Cardiac muscle cell (in vitro differentiated cells and primary cell): Measurements from ENCODE around the gene TWIST2. TPM values are rescaled to one million over a fixed set of nuclear protein-coding genes. Genes with fewer than 3 reads are reported as not detected.

ENCODE experiments used
- DNase-seq, 2 donors: peaks; one replicate each; pipeline versions ENCODE4 v3.0.0 to v3.0.0-alpha.2; 2010 to 2017; ENCODE audit warnings: low read depth in 1 of 2, low spot score in 1 of 2
- H3K27ac ChIP-seq: fragments of 200-600 bp; sonication (generic); 2 replicates; pipeline ENCODE4 v1.5.1; 2016
- H3K27me3 ChIP-seq: fragments of 200-600 bp; sonication (generic); 2 replicates; pipeline ENCODE4 v1.6.0; 2016; ENCODE audit warnings: control low read depth
- H3K36me3 ChIP-seq: fragments of 200-600 bp; sonication (generic); 2 replicates; pipeline ENCODE4 v1.5.1; 2016; ENCODE audit warnings: control low read depth
- H3K4me1 ChIP-seq: fragments of 200-600 bp; sonication (generic); 2 replicates; pipeline ENCODE4 v1.8.1; 2017; ENCODE audit warnings: low read depth, mild to moderate bottlenecking, mixed run types
- H3K4me3 ChIP-seq: fragments of 200-600 bp; sonication (generic); 2 replicates; pipeline ENCODE4 v1.5.1; 2016; ENCODE audit warnings: mild to moderate bottlenecking
- H3K9me3 ChIP-seq: fragments of 200-600 bp; sonication (generic); 2 replicates; pipeline ENCODE4 v1.5.1; 2017; ENCODE audit warnings: low read depth, mild to moderate bottlenecking, control low read depth
- polyA plus RNA-seq: library from polyadenylated mRNA; unstranded; fragments of >200 nt; fragmentation: Nextera tagmentation; extraction: Ambion mirVana; gene quantifications from 2 replicates; pipeline ENCODE4 v1.2.1, GENCODE V29; 2016
- total RNA-seq: library from RNA; depleted of rRNA; stranded (reverse); fragments of >200 nt; gene quantifications from 2 replicates; pipeline ENCODE4 v1.2.3, GENCODE V29; 2016
- TF ChIP-seq, protein P1 (sequence below): IDR thresholded peaks from 2 replicates; pipeline ENCODE4 v1.5.1; 2012; ENCODE audit warnings: low read depth, mild to moderate bottlenecking, low read length

TWIST2 gene
- total and polyA plus RNA-seq, 2 experiments from 2014 or later = not detected

GRCh38 chr2:238905224-238905623, 57.3 kb downstream of the TWIST2 start:
- H3K27me3 ChIP-seq = no peaks in the 10 kb centered on the region
- H3K4me1 ChIP-seq = no peaks in the 10 kb centered on the region
- no peak overlapping the region for H3K27ac ChIP-seq
- TF ChIP-seq, protein P1, sequence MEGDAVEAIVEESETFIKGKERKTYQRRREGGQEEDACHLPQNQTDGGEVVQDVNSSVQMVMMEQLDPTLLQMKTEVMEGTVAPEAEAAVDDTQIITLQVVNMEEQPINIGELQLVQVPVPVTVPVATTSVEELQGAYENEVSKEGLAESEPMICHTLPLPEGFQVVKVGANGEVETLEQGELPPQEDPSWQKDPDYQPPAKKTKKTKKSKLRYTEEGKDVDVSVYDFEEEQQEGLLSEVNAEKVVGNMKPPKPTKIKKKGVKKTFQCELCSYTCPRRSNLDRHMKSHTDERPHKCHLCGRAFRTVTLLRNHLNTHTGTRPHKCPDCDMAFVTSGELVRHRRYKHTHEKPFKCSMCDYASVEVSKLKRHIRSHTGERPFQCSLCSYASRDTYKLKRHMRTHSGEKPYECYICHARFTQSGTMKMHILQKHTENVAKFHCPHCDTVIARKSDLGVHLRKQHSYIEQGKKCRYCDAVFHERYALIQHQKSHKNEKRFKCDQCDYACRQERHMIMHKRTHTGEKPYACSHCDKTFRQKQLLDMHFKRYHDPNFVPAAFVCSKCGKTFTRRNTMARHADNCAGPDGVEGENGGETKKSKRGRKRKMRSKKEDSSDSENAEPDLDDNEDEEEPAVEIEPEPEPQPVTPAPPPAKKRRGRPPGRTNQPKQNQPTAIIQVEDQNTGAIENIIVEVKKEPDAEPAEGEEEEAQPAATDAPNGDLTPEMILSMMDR = no peak
- DNase-seq = no peak
- no peak overlapping the region for H3K4me3 ChIP-seq
- H3K9me3 ChIP-seq = no peaks in the 10 kb centered on the region
- no peaks in the 10 kb centered on the region for H3K36me3 ChIP-seq

GRCh38 chr2:238905644-238906043, 57.8 kb downstream of the TWIST2 start:
- Histone ChIP-seq H3K27ac (no peak overlapping the region), H3K9me3 (no peaks in the 10 kb centered on the region), H3K27me3 (no peaks in the 10 kb centered on the region), H3K36me3 (no peaks in the 10 kb centered on the region), H3K4me3 (no peak overlapping the region), H3K4me1 (no peaks in the 10 kb centered on the region)
- TF ChIP-seq, protein P1 = no peak
- DNase-seq = no peak

DNA sequence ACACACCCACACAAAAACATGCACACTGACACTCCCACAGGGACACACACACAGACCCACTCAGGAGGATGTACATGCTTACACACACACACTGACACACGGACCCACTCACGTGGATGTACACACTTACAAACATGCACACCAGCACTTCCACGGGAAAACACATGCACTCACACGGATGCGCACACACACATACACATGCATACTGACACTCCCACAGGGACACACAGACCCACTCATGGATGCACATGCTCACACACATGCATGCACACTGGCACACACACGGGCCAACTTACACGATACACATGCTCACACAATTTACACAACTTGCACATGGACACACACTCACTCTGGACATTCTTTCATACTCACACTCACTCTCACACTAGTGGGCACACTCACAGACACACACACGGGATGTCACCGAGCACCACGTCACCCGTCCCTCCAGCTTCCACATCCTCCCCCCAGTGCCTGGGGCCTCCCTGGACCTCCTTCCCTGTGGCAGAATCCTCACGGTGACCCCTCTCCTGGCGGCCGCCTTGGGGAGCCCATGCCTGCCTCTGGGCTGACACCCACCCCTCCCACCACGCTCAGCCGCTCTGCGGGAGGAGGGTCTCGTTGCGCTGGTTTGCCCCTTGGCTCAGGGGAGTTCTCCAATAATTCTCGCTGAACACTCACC, 58.5 kb downstream of the TWIST2 start:
- no peak overlapping the region for H3K4me3 ChIP-seq
- no peak for DNase-seq
- H3K27me3 ChIP-seq = no peaks in the 10 kb centered on the region
- H3K9me3 ChIP-seq = no peaks in the 10 kb centered on the region
- H3K27ac ChIP-seq = no peak overlapping the region
- no peaks in the 10 kb centered on the region for H3K4me1 ChIP-seq
- TF ChIP-seq, protein P1 = no peak
- no peaks in the 10 kb centered on the region for H3K36me3 ChIP-seq

DNA sequence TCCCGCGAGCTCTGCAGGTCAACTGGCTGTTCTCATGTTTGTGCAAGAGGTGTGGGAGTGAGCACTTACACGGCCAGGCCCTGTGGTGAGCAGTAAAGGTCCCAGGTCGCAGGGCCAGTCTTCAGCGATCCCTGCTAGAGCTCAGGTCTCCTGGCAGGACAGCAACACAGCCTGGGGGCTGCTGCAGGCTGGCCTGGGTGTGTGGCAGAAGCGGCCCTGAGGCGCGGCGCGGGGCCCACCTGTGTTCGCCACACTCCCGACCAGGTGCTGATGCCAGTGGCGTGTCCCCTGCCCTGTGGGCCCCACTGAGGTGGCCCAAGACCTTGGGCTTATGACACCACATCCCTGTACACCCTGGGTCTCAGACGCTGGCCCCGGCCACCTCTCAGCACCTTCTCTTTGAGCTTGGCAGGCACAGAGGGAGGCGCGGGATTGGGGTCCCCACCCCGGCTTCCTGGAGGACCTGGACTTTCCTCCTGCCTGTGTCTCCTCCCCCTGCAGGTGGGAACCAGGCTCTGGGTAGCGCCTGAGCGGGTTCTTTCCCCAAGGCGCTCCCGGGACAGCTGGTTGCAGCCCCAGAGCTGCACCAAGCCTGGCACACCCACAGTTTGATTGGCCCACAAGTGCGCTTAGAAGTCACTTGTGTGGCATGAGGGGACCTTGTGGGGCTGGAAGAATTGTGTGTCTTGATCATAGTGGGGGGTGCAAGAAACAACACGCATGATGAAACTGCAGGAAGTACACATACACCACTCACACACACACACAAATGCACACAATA, 59.2 kb downstream of the TWIST2 start:
- Histone ChIP-seq H3K4me3 (no peak overlapping the region), H3K36me3 (no peaks in the 10 kb centered on the region), H3K27ac (no peak overlapping the region), H3K4me1 (no peaks in the 10 kb centered on the region), H3K9me3 (no peaks in the 10 kb centered on the region), H3K27me3 (no peaks in the 10 kb centered on the region)
- no peak for DNase-seq
- TF ChIP-seq, protein P1 = no peak

GRCh38 chr2:238907717-238908173, 59.9 kb downstream of the TWIST2 start:
- H3K4me1 ChIP-seq = no peaks in the 10 kb centered on the region
- no peak for DNase-seq
- TF ChIP-seq, protein P1 = no peak
- no peaks in the 10 kb centered on the region for H3K27me3 ChIP-seq
- no peak overlapping the region for H3K27ac ChIP-seq
- no peaks in the 10 kb centered on the region for H3K36me3 ChIP-seq
- H3K4me3 ChIP-seq = no peak overlapping the region
- H3K9me3 ChIP-seq = no peaks in the 10 kb centered on the region
